Trophoblast cell (in vitro differentiated cells and primary cell): ENCODE results near the gene KCNQ1.

ENCODE experiments used
- DNase-seq, 2 donors: peaks; one replicate each; pipeline ENCODE4 v3.0.0-alpha.2; 2016
- H2AFZ ChIP-seq: 2 replicates; pipeline ENCODE4 v1.6.1; 2013; ENCODE audit warnings: low read length, moderate library complexity, mild to moderate bottlenecking; ENCODE audit not compliant: insufficient read depth, poor library complexity
- H2AK5ac ChIP-seq: 2 replicates; pipeline ENCODE4 v1.6.1; 2013; ENCODE audit warnings: mild to moderate bottlenecking, low read length
- H2BK120ac ChIP-seq: 2 replicates; pipeline ENCODE4 v1.6.1; 2013; ENCODE audit warnings: low read length, mild to moderate bottlenecking, moderate library complexity; ENCODE audit not compliant: insufficient read depth, poor library complexity
- H2BK12ac ChIP-seq: 2 replicates; pipeline ENCODE4 v1.6.1; 2013; ENCODE audit warnings: mild to moderate bottlenecking, low read length, moderate library complexity
- H2BK5ac ChIP-seq: 2 replicates; pipeline ENCODE4 v1.6.1; 2013; ENCODE audit warnings: low read length, low read depth, moderate library complexity, mild to moderate bottlenecking; ENCODE audit not compliant: poor library complexity
- H3K14ac ChIP-seq: 2 replicates; pipeline ENCODE4 v1.6.1; 2013; ENCODE audit warnings: mild to moderate bottlenecking, low read length
- H3K18ac ChIP-seq: 2 replicates; pipeline ENCODE4 v1.6.1; 2013; ENCODE audit warnings: mild to moderate bottlenecking, low read length
- H3K23ac ChIP-seq: 2 replicates; pipeline ENCODE4 v1.6.1; 2013; ENCODE audit warnings: low read length
- H3K27ac ChIP-seq: 2 replicates; pipeline ENCODE4 v1.5.1; 2013; ENCODE audit warnings: low read depth, mild to moderate bottlenecking, inconsistent platforms, low read length, moderate library complexity
- H3K27me3 ChIP-seq: 2 replicates; pipeline ENCODE4 v1.6.1; 2013; ENCODE audit warnings: inconsistent platforms, mild to moderate bottlenecking, low read length, moderate library complexity; ENCODE audit not compliant: insufficient read depth
- H3K36me3 ChIP-seq, 2 experiments: 1 replicate in 1 of 2; 2 replicates in 1 of 2; pipeline ENCODE4 v1.6.1; 2013; ENCODE audit warnings: low read length in 2 of 2, mild to moderate bottlenecking in 2 of 2, moderate library complexity in 1 of 2; ENCODE audit not compliant: insufficient read depth in 2 of 2, control insufficient read depth in 1 of 2
- H3K4ac ChIP-seq: 2 replicates; pipeline ENCODE4 v1.6.1; 2013; ENCODE audit warnings: low read depth, mild to moderate bottlenecking, low read length, moderate library complexity
- H3K4me1 ChIP-seq, 2 experiments: 1 replicate in 1 of 2; 2 replicates in 1 of 2; pipeline ENCODE4 v1.6.1; 2013; ENCODE audit warnings: low read length in 2 of 2, mild to moderate bottlenecking in 2 of 2, moderate library complexity in 1 of 2; ENCODE audit not compliant: insufficient read depth in 2 of 2, control insufficient read depth in 1 of 2
- H3K4me2 ChIP-seq: 2 replicates; pipeline ENCODE4 v1.6.1; 2013; ENCODE audit warnings: inconsistent platforms, mild to moderate bottlenecking, low read length, moderate library complexity
- H3K4me3 ChIP-seq: 2 replicates; pipeline ENCODE4 v1.5.1; 2013; ENCODE audit warnings: mild to moderate bottlenecking, low read depth, low read length, inconsistent platforms
- H3K79me1 ChIP-seq: one replicate; pipeline ENCODE4 v1.6.1; 2013; ENCODE audit warnings: low read length
- H3K79me2 ChIP-seq: 2 replicates; pipeline ENCODE4 v1.6.1; 2013; ENCODE audit warnings: low read length, mild to moderate bottlenecking; ENCODE audit not compliant: control insufficient read depth, insufficient read depth, poor library complexity
- H3K9ac ChIP-seq: 2 replicates; pipeline ENCODE4 v1.6.1; 2013; ENCODE audit warnings: mild to moderate bottlenecking, low read length
- H3K9me3 ChIP-seq: 2 replicates; pipeline ENCODE4 v1.6.1; 2013; ENCODE audit warnings: low read depth, mild to moderate bottlenecking, control low read depth, inconsistent platforms, low read length; ENCODE audit not compliant: insufficient read depth
- H4K12ac ChIP-seq: 2 replicates; pipeline ENCODE4 v1.6.1; 2013; ENCODE audit warnings: low read depth, mild to moderate bottlenecking, low read length, moderate library complexity
- H4K8ac ChIP-seq: 2 replicates; pipeline ENCODE4 v1.6.1; 2013; ENCODE audit warnings: low read depth, mild to moderate bottlenecking, low read length, moderate library complexity
- H4K91ac ChIP-seq: one replicate; pipeline ENCODE4 v1.6.1; 2013; ENCODE audit warnings: low read depth, mild to moderate bottlenecking, low read length, moderate library complexity
- WGBS: extraction: QIAGEN DNeasy Blood & Tissue Kit; methylation state at CpG from one replicate; pipeline ENCODE4 v1.1.7; 2013; ENCODE audit warnings: missing lambda C conversion rate; ENCODE audit not compliant: insufficient read length, insufficient coverage; ENCODE audit errors: extremely low coverage; 5-methylcytosine and 5-hydroxymethylcytosine counted together

KCNQ1 gene

DNA sequence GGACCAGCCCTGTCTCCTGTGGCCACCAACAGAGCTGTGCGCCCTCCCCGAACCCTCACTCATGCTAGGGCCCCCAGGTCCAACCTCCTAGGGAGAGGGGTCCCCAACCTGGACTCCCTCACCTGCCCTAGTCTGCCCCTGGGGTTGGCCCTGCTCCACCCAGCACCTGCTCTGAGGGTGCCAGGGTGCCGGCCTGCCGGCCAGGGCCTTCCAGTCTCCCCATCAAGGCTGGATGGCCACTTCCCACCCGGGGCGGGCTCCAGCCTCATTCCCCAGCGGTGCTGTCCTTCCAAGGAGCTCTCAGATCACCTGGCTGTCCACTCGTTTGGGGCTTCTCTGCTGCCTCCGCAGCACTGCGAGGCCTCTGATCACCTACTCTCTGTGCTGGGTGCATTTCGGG is 401.7 kb downstream of the KCNQ1 start:
- WGBS: no CpG with 5 or more reads among the region's 11 CpGs
- H2BK5ac ChIP-seq: peak overlapping the region; percentile 32

DNA sequence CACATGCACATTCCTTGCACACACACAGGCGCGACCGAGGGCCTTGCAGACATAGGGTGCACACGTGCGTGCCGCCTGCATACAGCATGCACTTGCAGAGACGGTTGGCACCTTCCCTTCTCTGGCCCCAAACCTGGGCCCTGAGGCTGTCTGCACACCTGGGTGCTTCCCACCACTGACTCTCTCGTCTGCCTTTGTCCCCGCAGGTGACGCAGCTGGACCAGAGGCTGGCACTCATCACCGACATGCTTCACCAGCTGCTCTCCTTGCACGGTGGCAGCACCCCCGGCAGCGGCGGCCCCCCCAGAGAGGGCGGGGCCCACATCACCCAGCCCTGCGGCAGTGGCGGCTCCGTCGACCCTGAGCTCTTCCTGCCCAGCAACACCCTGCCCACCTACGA is 402.8 kb downstream of the KCNQ1 start:
- Histone ChIP-seq H3K14ac (no peak overlapping the region), H2BK5ac (no peak overlapping the region), H3K4ac (no peak overlapping the region), H3K18ac (no peak overlapping the region), H3K27ac (no peak overlapping the region), H4K8ac (no peak overlapping the region), H3K9ac (no peak overlapping the region), H4K12ac (no peak overlapping the region), H3K79me2 (peaks cover 3% of the 10 kb centered on the region), H3K79me1 (peaks cover 16% of the 10 kb centered on the region), H3K4me1 (peaks cover 19 to 25% of the 10 kb centered on the region in 2 experiments), H3K4me2 (no peak overlapping the region), H3K36me3 (no peaks in the 10 kb centered on the region), H3K23ac (no peak overlapping the region), H3K27me3 (no peaks in the 10 kb centered on the region), H2AK5ac (peak overlapping the region; percentile 28), H4K91ac (no peak overlapping the region), H3K9me3 (peaks cover 4% of the 10 kb centered on the region), H2AFZ (no peak overlapping the region), H3K4me3 (no peak overlapping the region), H2BK120ac (no peak overlapping the region), H2BK12ac (peak overlapping the region; percentile 7)
- WGBS: no CpG with 5 or more reads among the region's 21 CpGs
- DNase-seq: no peak

More for the DNA sequence above, 401.7 kb downstream of the KCNQ1 start:
- H3K4me1 ChIP-seq: peaks cover 19 to 25% of the 10 kb centered on the region in 2 experiments
- no peak overlapping the region for H2AFZ ChIP-seq
- no peak overlapping the region for H4K12ac ChIP-seq
- H3K4me3 ChIP-seq: no peak overlapping the region
- no peak overlapping the region for H3K27ac ChIP-seq
- no peaks in the 10 kb centered on the region for H3K27me3 ChIP-seq
- peak overlapping the region; percentile 73 for H4K91ac ChIP-seq
- peak overlapping the region; percentile 49 for H3K14ac ChIP-seq
- peak overlapping the region; percentile 28 for H3K4ac ChIP-seq
- peak overlapping the region; percentile 55 for H2BK120ac ChIP-seq
- H3K9ac ChIP-seq: no peak overlapping the region
- peaks cover 3% of the 10 kb centered on the region for H3K79me2 ChIP-seq
- peak overlapping the region; percentile 77 for H2BK12ac ChIP-seq
- peak overlapping the region; percentile 59 for H2AK5ac ChIP-seq
- peaks cover 16% of the 10 kb centered on the region for H3K79me1 ChIP-seq
- peak overlapping the region; percentile 30 for H3K4me2 ChIP-seq
- H3K9me3 ChIP-seq: peaks cover 4% of the 10 kb centered on the region
- H3K23ac ChIP-seq: no peak overlapping the region
- no peaks in the 10 kb centered on the region for H3K36me3 ChIP-seq
- H3K18ac ChIP-seq: peak overlapping the region; percentile 19
- DNase-seq: no peak
- no peak overlapping the region for H4K8ac ChIP-seq

DNA sequence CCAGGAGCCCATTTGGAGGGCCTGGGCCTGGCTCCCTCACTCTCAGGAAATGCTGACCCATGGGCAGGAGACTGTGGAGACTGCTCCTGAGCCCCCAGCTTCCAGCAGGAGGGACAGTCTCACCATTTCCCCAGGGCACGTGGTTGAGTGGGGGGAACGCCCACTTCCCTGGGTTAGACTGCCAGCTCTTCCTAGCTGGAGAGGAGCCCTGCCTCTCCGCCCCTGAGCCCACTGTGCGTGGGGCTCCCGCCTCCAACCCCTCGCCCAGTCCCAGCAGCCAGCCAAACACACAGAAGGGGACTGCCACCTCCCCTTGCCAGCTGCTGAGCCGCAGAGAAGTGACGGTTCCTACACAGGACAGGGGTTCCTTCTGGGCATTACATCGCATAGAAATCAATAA is 403.7 kb downstream of the KCNQ1 start:
- H3K14ac ChIP-seq: no peak overlapping the region
- H4K12ac ChIP-seq: no peak overlapping the region
- H3K4me1 ChIP-seq: peaks cover 19 to 25% of the 10 kb centered on the region in 2 experiments
- peaks cover 16% of the 10 kb centered on the region for H3K79me1 ChIP-seq
- peak overlapping the region; percentile 16 for H4K91ac ChIP-seq
- H3K36me3 ChIP-seq: no peaks in the 10 kb centered on the region
- H2BK120ac ChIP-seq: peak overlapping the region; percentile 9
- peak overlapping the region; percentile 65 for H2AK5ac ChIP-seq
- WGBS: no CpG with 5 or more reads among the region's 9 CpGs
- no peak overlapping the region for H3K4me2 ChIP-seq
- DNase-seq: no peak
- H3K27me3 ChIP-seq: no peaks in the 10 kb centered on the region
- H4K8ac ChIP-seq: no peak overlapping the region
- no peak overlapping the region for H3K18ac ChIP-seq
- no peak overlapping the region for H3K9ac ChIP-seq
- no peak overlapping the region for H3K27ac ChIP-seq
- peaks cover 3% of the 10 kb centered on the region for H3K79me2 ChIP-seq
- H2AFZ ChIP-seq: no peak overlapping the region
- peak overlapping the region; percentile 75 for H2BK12ac ChIP-seq
- no peak overlapping the region for H2BK5ac ChIP-seq
- no peak overlapping the region for H3K4ac ChIP-seq
- H3K4me3 ChIP-seq: no peak overlapping the region
- H3K9me3 ChIP-seq: peaks cover 4% of the 10 kb centered on the region
- no peak overlapping the region for H3K23ac ChIP-seq

DNA sequence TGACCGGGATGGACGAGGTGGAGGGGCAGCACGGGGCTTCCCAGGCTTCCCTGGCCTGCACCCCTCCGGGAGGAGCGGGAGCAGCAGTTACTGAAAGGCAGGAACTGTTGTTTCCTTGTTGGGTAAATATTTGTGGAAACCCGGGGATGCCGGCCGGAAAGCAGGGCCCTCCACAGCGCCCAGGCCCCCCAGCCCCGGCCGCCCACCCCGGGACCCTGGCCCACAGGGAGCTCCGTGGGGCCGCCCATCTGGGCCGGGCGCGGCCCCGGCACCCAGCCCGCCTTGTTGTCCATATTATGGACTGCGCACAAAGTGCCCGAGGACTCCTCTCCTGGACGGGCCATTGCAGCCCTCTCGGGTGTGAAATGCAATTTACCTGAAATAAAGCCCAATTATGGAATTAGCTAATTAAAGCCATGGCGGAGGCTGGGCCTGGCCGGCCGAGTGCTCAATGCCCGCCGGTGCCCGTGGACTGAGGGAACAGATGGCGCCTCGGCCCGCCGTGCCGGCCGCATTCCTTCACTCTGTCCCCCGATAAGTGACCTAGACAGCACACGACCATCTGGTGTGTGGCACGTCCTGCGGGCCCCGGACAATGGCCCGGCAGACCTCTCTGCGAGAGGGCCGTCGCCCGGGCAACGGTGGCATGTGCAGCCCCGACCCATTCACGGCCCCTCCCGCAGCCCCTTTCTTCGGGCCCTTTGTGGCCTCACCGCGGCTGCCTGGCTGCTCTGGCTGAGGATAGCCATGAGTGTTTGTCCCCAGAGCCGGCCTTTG is 405.4 kb downstream of the KCNQ1 start:
- Histone ChIP-seq H4K91ac (no peak overlapping the region), H4K12ac (no peak overlapping the region), H2BK120ac (no peak overlapping the region), H3K4ac (no peak overlapping the region), H2AFZ (no peak overlapping the region), H2BK5ac (no peak overlapping the region), H2AK5ac (no peak overlapping the region), H3K4me2 (no peak overlapping the region), H3K23ac (no peak overlapping the region), H3K79me2 (peaks cover 3% of the 10 kb centered on the region), H3K18ac (no peak overlapping the region), H3K79me1 (peaks cover 16% of the 10 kb centered on the region), H3K9me3 (peaks cover 4% of the 10 kb centered on the region), H3K4me3 (no peak overlapping the region), H3K27me3 (no peaks in the 10 kb centered on the region), H3K9ac (no peak overlapping the region), H3K4me1 (peaks cover 19 to 25% of the 10 kb centered on the region in 2 experiments), H3K36me3 (no peaks in the 10 kb centered on the region), H2BK12ac (no peak overlapping the region), H4K8ac (no peak overlapping the region), H3K27ac (no peak overlapping the region), H3K14ac (no peak overlapping the region)
- no peak for DNase-seq
- WGBS: no CpG with 5 or more reads among the region's 53 CpGs
